DOHH2 (cell line): ENCODE data around the gene DLEC1.

Source experiments
- H3F3A ChIP-seq: fragments of 200-600 bp; sonication (generic), shearing (Covaris generic); 2 replicates; pipeline ENCODE4 v1.6.0; 2016; ENCODE audit warnings: antibody characterized with exemption, mild to moderate bottlenecking; ENCODE audit not compliant: control insufficient read depth, insufficient read depth
- H3K27ac ChIP-seq: fragments of 200-600 bp; sonication (generic); 2 replicates; pipeline ENCODE4 v1.5.1; 2014; ENCODE audit warnings: low read depth, mild to moderate bottlenecking, low read length, moderate library complexity
- H3K27me3 ChIP-seq: fragments of 200-600 bp; sonication (generic); 2 replicates; pipeline ENCODE4 v1.6.1; 2014; ENCODE audit warnings: mild to moderate bottlenecking, low read length, mixed read lengths; ENCODE audit not compliant: control insufficient read depth
- H3K36me3 ChIP-seq: fragments of 200-600 bp; sonication (generic); 2 replicates; pipeline ENCODE4 v1.6.1; 2014; ENCODE audit warnings: mild to moderate bottlenecking, low read length, moderate library complexity, mixed read lengths; ENCODE audit not compliant: control insufficient read depth
- H3K4me1 ChIP-seq: fragments of 200-600 bp; sonication (generic); 2 replicates; pipeline ENCODE4 v1.6.1; 2014; ENCODE audit warnings: mild to moderate bottlenecking, low read length, mixed read lengths; ENCODE audit not compliant: control insufficient read depth
- H3K4me2 ChIP-seq: fragments of 200-600 bp; sonication (generic); 2 replicates; pipeline ENCODE4 v1.6.0; 2014; ENCODE audit warnings: mild to moderate bottlenecking, low read length, moderate library complexity
- H3K4me3 ChIP-seq: fragments of 200-600 bp; sonication (generic); 2 replicates; pipeline ENCODE4 v1.5.1; 2014; ENCODE audit warnings: mild to moderate bottlenecking, low read length, mixed read lengths
- H3K79me2 ChIP-seq: fragments of 200-600 bp; sonication (generic); 2 replicates; pipeline ENCODE4 v1.6.1; 2014; ENCODE audit warnings: mild to moderate bottlenecking, low read length, mixed read lengths; ENCODE audit not compliant: control insufficient read depth
- H3K9me2 ChIP-seq: fragments of 200-600 bp; sonication (generic); replicated peaks from 2 replicates; pipeline ENCODE4 v1.6.1; 2014; ENCODE audit warnings: mild to moderate bottlenecking, low read length, mixed read lengths; ENCODE audit not compliant: control insufficient read depth
- H3K9me3 ChIP-seq: fragments of 200-600 bp; sonication (generic); 2 replicates; pipeline ENCODE4 v1.6.1; 2014; ENCODE audit warnings: antibody characterized with exemption, low read length, mixed read lengths; ENCODE audit not compliant: control insufficient read depth, insufficient read depth
- H4K20me1 ChIP-seq: fragments of 200-600 bp; sonication (generic); 2 replicates; pipeline ENCODE4 v1.6.0; 2014; ENCODE audit warnings: low read depth, mild to moderate bottlenecking, antibody characterized with exemption, low read length, moderate library complexity; ENCODE audit not compliant: control insufficient read depth, insufficient read depth
- CTCF ChIP-seq: fragments of 200-600 bp; sonication (generic); IDR thresholded peaks from one replicate; pipeline ENCODE4 v1.5.1; 2014; ENCODE audit warnings: antibody characterized with exemption, mild to moderate bottlenecking, low read depth, low read length; ENCODE audit not compliant: poor library complexity, severe bottlenecking
- EZH2phosphoT487 ChIP-seq: fragments of 200-600 bp; sonication (generic); IDR thresholded peaks from 2 replicates; pipeline ENCODE4 v1.6.1; 2017; ENCODE audit warnings: borderline replicate concordance, mild to moderate bottlenecking, antibody characterized with exemption, low read length, moderate library complexity, mixed read lengths

Gene DLEC1

GRCh38 chr3:38124324-38125122 is 85.5 kb downstream of the DLEC1 start:
- Histone ChIP-seq H3K79me2 (no peaks in the 10 kb centered on the region), H3F3A (peaks cover 3% of the 10 kb centered on the region), H3K4me2 (no peak overlapping the region), H3K4me1 (no peaks in the 10 kb centered on the region), H3K9me3 (no peaks in the 10 kb centered on the region), H3K9me2 (no peaks in the 10 kb centered on the region), H3K27ac (no peak overlapping the region), H3K27me3 (no peaks in the 10 kb centered on the region), H4K20me1 (no peaks in the 10 kb centered on the region), H3K36me3 (peaks cover 65% of the 10 kb centered on the region), H3K4me3 (no peak overlapping the region)
- TF ChIP-seq CTCF: no peak
- no peak for TF ChIP-seq EZH2phosphoT487

- H3F3A ChIP-seq: peaks cover 3% of the 10 kb centered on the region
- no peaks in the 10 kb centered on the region for H3K9me2 ChIP-seq
- H3K36me3 ChIP-seq: peaks cover 72% of the 10 kb centered on the region
- H3K4me1 ChIP-seq: no peaks in the 10 kb centered on the region
- no peak overlapping the region for H3K4me3 ChIP-seq
- no peak overlapping the region for H3K27ac ChIP-seq
- H3K79me2 ChIP-seq: no peaks in the 10 kb centered on the region
- no peaks in the 10 kb centered on the region for H4K20me1 ChIP-seq
- no peaks in the 10 kb centered on the region for H3K27me3 ChIP-seq
- no peak overlapping the region for H3K4me2 ChIP-seq
- no peak for TF ChIP-seq CTCF
- no peak for TF ChIP-seq EZH2phosphoT487
- H3K9me3 ChIP-seq: no peaks in the 10 kb centered on the region
Measured at GRCh38 chr3:38125305-38126120, 86.5 kb downstream of the DLEC1 start.

GRCh38 chr3:38126121-38126892 is 87.3 kb downstream of the DLEC1 start:
- no peak overlapping the region for H3K4me2 ChIP-seq
- no peaks in the 10 kb centered on the region for H3K9me2 ChIP-seq
- no peak overlapping the region for H3K27ac ChIP-seq
- TF ChIP-seq EZH2phosphoT487: no peak
- TF ChIP-seq CTCF: no peak
- no peaks in the 10 kb centered on the region for H3K4me1 ChIP-seq
- H3K79me2 ChIP-seq: no peaks in the 10 kb centered on the region
- H3F3A ChIP-seq: peaks cover 3% of the 10 kb centered on the region
- no peaks in the 10 kb centered on the region for H3K27me3 ChIP-seq
- no peaks in the 10 kb centered on the region for H3K9me3 ChIP-seq
- H4K20me1 ChIP-seq: no peaks in the 10 kb centered on the region
- H3K4me3 ChIP-seq: no peak overlapping the region
- peaks cover 80% of the 10 kb centered on the region for H3K36me3 ChIP-seq
